Stimulated activated CD8-positive, alpha-beta memory T cell treated with anti-CD3 and anti-CD28 coated beads, Interleukin-4, amount 100 ng/mL, for 1 hour (primary cell): Measurements from ENCODE around the gene SLC25A43.
"Not testable (repeated sequence)": the region's sequence is repeated elsewhere in the genome, so short reads cannot be mapped to it uniquely, and the experiment has no call there.

Experiments
- DNase-seq, 2 donors: peaks; one replicate each; pipeline ENCODE4 v3.0.0-alpha.2; 2020; ENCODE audit warnings: low read depth in 2 of 2, low spot score in 1 of 2

Gene SLC25A43

DNA sequence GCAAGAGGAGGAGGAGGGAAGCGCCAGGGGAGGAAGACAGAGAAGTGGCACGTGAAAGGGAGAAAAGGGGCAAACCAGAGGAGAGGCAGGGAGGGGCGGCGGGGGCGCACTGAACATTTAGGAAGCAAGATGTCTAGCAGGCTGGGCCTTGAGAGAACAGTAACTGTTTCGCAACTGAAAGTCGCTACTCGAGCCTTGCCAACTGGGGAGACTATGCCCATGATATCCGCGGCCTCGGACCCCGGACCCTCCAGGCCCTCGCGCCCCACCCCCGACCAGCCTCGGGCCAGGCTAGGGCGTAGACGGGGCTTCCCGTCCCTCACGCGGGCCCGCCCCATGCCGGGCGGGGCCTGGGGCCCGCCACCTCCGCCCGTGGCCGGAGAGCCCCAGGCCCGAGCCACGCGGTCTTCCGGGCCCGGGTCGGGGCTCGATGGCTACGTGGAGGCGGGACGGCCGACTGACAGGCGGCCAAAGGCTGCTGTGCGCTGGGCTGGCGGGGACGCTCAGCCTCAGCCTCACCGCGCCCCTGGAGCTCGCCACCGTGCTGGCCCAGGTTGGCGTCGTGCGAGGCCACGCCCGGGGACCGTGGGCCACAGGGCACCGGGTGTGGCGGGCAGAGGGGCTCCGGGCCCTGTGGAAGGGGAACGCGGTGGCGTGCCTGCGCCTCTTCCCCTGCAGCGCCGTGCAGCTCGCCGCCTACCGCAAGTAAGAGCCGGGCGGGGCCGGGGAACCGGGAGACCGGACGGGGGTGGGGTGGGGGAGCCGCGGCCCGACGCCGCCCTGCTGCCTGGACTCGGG lies at the start of gene SLC25A43:
TSS of gene SLC25A43 (plus strand) at position 363 of the 798 bp plus-strand sequence. CDS start at position 431, 68 bp downstream.
- DNase-seq: no peak

DNA sequence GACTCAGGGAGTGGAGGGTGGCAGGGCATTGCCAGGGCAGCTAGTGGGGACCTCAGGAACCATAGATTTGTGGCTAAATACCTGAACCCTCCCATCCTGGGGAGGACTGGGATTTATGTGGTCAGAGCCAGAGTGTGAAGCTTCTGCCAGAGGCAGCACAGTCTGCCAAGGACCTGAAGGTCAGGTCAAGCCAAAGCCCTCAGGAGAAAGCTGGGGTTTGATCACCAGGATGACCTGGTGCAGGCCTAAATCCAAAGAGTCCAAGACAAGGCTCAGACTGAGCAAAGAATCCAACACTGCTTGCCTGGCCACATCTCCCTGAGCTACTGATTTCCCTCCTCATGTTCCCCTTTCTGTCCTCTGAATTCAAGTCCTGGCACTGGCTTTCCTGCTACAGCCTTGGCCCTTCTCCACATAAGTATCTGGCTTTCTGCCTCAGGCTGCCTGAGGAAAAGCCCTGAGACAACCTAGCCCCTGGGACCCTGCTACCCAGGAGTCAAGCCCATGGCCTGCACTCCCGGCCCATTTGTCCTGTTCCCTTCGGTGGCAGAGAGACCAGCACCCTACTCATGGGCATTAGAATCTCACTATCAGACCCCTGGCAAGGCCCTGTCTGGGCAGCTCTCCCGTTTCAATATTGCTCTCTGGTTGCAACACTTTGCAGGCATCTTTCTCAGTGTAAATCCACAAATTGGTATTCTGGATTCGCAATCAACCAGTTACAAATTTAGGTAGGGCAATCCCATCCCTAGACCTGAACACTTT lies 39.3 kb upstream of the SLC25A43 start:
- no peak for DNase-seq

DNA sequence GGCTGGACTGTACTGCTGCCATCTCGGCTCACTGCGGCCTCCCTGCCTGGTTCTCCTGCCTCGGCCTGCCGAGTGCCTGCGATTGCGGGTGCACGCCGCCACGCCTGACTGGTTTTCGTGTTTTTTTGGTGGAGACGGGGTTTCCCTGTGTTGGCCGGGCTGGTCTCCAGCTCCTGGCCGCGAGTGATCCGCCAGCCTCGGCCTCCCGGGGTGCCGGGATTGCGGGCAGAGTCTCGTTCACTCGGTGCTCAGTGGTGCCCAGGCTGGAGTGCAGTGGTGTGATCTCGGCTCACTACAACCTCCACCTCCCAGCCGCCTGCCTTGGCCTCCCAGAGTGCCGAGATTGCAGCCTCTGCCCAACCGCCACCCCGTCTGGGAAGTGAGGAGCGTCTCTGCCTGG lies 37.7 kb upstream of the SLC25A43 start:
- DNase-seq: not testable (repeated sequence)

DNA sequence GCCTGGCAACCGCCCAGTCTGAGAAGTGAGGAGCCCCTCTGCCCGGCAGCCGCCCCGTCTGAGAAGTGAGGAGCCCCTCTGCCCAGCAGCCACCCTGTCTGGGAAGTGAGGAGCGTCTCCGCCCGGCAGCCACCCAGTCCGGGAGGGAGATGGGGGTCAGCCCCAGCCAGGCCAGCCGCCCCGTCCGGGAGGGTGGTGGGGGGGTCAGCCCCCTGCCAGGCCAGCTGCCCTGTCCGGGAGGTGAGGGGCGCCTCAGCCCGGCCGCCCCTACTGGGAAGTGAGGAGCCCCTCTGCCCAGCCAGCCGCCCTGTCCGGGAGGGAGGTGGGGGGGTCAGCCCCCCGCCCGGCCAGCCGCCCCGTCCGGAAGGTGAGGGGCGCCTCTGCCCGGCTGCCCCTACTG lies 37.1 kb upstream of the SLC25A43 start:
- not testable (repeated sequence) for DNase-seq

- DNase-seq: no peak
Observed at GRCh38 chrX:119363391-119363790, 35.7 kb upstream of the SLC25A43 start.

- not testable (repeated sequence) for DNase-seq
Observed at GRCh38 chrX:119371861-119372260, 27.3 kb upstream of the SLC25A43 start.

DNA sequence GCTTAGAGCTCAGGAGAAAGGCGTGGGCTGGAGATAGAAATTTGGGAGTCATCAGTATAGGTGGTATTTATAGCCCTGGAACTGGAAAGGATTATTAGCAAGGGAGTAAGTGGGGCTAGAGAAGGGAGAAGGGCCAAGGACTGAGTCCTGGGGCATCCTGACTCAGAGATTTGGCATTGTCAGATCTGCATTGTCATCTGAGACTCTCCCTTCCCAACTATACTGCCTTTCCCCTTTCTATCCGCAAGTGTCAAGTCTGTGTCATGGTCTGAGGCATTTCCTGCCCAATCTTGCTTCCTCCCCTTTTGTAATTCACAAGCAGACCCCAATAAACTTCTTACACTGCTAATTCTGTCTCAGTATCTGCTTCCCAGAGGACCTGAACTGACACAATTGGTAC lies 24.4 kb upstream of the SLC25A43 start:
- no peak for DNase-seq

- DNase-seq: no peak
Observed at GRCh38 chrX:119375561-119375960, 23.6 kb upstream of the SLC25A43 start.

- DNase-seq: no peak
Observed at GRCh38 chrX:119376312-119376711, 22.8 kb upstream of the SLC25A43 start.

DNA sequence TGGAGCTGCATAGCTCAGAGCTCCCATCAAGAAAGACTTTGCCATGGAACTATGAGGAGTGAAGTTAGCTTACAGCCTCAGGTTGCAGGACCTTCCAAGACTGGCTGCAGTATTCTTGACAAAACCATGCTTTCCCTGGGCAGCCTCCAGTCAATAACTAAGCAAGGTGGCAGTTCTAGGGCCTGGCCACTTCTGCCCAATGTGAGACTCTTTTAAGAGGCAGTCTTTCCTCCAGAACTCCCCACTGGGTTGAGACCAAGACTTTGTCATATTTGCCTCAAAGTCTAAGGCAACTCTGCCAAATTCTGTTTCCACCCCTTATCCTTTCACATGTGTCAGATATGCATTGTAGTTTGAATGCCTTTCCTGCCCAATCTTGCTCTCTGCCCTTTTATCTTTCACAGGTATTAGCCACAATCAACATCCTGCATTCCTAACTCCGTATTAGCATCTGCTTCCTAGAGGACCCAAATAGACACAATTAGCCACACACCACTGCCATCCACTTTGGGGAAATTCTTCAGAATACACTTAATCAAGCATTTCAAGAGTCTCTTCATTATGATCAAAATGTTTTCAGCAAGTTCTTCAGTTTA lies 17.7 kb upstream of the SLC25A43 start:
- no peak for DNase-seq

GRCh38 chrX:119382606-119383005 lies 16.5 kb upstream of the SLC25A43 start:
- no peak for DNase-seq

GRCh38 chrX:119386685-119387084 lies 12.5 kb upstream of the SLC25A43 start:
- DNase-seq: not testable (repeated sequence)

- not testable (repeated sequence) for DNase-seq
Observed at GRCh38 chrX:119387426-119387825, 11.7 kb upstream of the SLC25A43 start.

- no peak for DNase-seq
Observed at GRCh38 chrX:119389214-119389613, 9.9 kb upstream of the SLC25A43 start.

DNA sequence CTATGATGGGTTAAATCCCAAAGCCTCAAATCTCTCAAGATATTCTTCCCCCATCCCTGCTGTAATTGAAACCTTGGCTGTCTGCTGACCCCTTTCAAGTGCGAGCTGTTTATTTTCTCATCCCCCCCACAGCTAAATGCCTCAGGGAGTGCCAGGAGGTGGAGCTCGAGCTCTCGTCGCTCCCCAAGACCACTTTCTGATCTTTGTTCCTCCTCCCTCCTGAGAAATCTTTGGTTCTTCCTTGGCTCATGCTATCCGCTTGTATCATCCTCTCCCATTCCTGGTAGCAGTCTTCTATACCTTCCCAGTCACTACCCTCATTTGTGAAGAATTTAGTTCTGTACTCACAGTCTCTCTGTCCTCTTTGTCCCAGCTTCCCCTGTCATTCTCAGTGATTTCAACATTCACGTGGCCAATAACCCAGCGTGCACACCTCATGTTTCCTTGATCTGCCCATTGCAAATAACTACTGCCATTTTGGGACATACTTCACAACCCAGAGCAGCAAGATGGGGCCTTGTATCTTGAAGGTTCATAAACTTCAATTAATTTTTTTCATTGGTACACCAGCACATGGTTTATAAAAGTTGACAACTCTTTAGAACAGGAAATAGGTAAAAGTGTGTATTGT lies 9.2 kb upstream of the SLC25A43 start:
- DNase-seq: no peak

- DNase-seq: no peak
Observed at GRCh38 chrX:119391279-119391678, 7.9 kb upstream of the SLC25A43 start.

- DNase-seq: no peak
Observed at GRCh38 chrX:119393144-119393543, 6.0 kb upstream of the SLC25A43 start.

- no peak for DNase-seq
Observed at GRCh38 chrX:119398587-119398973, 556 bp upstream of the SLC25A43 start.

DNA sequence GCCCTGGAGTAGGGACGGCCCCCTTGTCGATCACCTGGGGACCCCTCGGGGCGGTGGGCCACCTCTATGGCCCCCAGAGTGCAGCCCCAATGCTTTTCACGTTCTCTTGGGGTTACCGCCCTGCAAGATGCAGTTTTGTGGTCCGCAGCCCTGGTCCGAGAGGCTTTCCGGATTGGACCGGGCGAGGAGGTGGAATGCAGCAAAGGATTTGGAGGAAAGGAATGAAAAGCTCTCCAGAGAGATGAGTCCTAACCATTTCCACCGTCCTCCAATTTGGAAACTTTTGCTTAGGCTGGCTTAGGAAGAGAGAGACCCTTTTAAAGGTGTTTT lies 601 bp downstream of the SLC25A43 start:
- DNase-seq: no peak

GRCh38 chrX:119401569-119401968 lies 2.4 kb downstream of the SLC25A43 start:
- no peak for DNase-seq

GRCh38 chrX:119402588-119402987 lies 3.5 kb downstream of the SLC25A43 start:
- DNase-seq: no peak

GRCh38 chrX:119406776-119407175 lies 7.6 kb downstream of the SLC25A43 start:
- DNase-seq: no peak
